Inflammatory macrophage treated with lipopolysaccharide for 1 hour (primary cell): ENCODE results near the gene ANO1.

Experiments used
- DNase-seq, 2 donors: peaks; one replicate each; pipeline ENCODE4 v3.0.0-alpha.2; 2020 to 2022

Gene ANO1

GRCh38 chr11:70226183-70226582, 148.1 kb downstream of the ANO1 start:
- no peak for DNase-seq

- DNase-seq: peak in 1 of 2 donors; percentile 15
Measured at GRCh38 chr11:70226967-70227366, 148.8 kb downstream of the ANO1 start.

GRCh38 chr11:70229737-70230136, 151.6 kb downstream of the ANO1 start:
- DNase-seq: no peak

GRCh38 chr11:70230151-70230839, 152.2 kb downstream of the ANO1 start:
- no peak for DNase-seq

- DNase-seq: no peak
Measured at GRCh38 chr11:70230840-70231710, 153.0 kb downstream of the ANO1 start.

GRCh38 chr11:70233034-70233433, 154.9 kb downstream of the ANO1 start:
- DNase-seq: no peak

- no peak for DNase-seq
Measured at GRCh38 chr11:70233511-70233934, 155.4 kb downstream of the ANO1 start.

- no peak for DNase-seq
Measured at GRCh38 chr11:70233962-70234361, 155.8 kb downstream of the ANO1 start.
